Ishikawa (cell line): ENCODE data around the gene MT1B.

ENCODE experiments used
- CEBPB ChIP-seq: IDR thresholded peaks from 2 replicates; pipeline ENCODE4 v1.6.1; 2012
- CREB1 ChIP-seq: IDR thresholded peaks from 2 replicates; pipeline ENCODE4 v1.6.1; 2012; ENCODE audit warnings: low read depth
- EGR1 ChIP-seq: IDR thresholded peaks from 2 replicates; pipeline ENCODE4 v1.6.1; 2012
- EP300 ChIP-seq: IDR thresholded peaks from 2 replicates; pipeline ENCODE4 v1.6.1; 2012; ENCODE audit warnings: borderline replicate concordance
- FOXM1 ChIP-seq: IDR thresholded peaks from 2 replicates; pipeline ENCODE4 v1.6.1; 2012; ENCODE audit warnings: low read depth, borderline replicate concordance
- NFIC ChIP-seq: IDR thresholded peaks from 2 replicates; pipeline ENCODE4 v1.6.1; 2012
- RAD21 ChIP-seq: IDR thresholded peaks from 2 replicates; pipeline ENCODE4 v1.6.1; 2012; ENCODE audit warnings: low read depth
- TAF1 ChIP-seq: IDR thresholded peaks from 2 replicates; pipeline ENCODE4 v1.6.1; 2012; ENCODE audit warnings: low read depth, mild to moderate bottlenecking
- TCF12 ChIP-seq: IDR thresholded peaks from 2 replicates; pipeline ENCODE4 v1.6.1; 2012; ENCODE audit warnings: low read depth
- TEAD4 ChIP-seq: IDR thresholded peaks from 2 replicates; pipeline ENCODE4 v1.6.1; 2012
- YY1 ChIP-seq: IDR thresholded peaks from 2 replicates; pipeline ENCODE4 v1.6.1; 2012; ENCODE audit warnings: low read depth
- ZBTB7A ChIP-seq: IDR thresholded peaks from 2 replicates; pipeline ENCODE4 v1.6.1; 2012; ENCODE audit warnings: low read depth
- TF ChIP-seq, protein P1 (sequence below): IDR thresholded peaks from 2 replicates; pipeline ENCODE4 v1.6.1; 2012
- TF ChIP-seq, protein P2 (sequence below): IDR thresholded peaks from 2 replicates; pipeline ENCODE4 v1.6.1; 2012
- TF ChIP-seq, protein P3 (sequence below): IDR thresholded peaks from 2 replicates; pipeline ENCODE4 v1.6.1; 2012; ENCODE audit warnings: low read depth, mild to moderate bottlenecking

The MT1B gene

DNA sequence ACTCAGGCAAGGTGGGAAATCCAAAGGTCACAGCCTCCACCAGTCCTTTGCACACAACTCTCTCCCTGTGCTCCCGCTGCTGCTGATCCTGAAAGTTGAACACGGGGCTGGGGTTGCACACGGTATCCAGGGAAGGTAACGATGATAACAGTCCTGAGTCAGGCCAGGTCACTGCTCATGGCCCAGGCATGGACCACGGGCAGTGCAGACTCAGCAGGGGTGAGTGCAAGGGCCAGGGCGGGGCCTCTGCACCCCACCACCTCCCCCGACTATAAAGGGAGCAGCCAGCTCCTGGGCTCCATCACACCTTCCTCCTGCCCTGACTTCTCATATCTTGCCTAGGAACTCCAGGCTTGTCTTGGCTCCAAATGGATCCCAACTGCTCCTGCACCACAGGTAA is at the start of gene MT1B:
Gene MT1B, plus strand, starts transcription at position 301 of the 400 bp plus-strand sequence. Its CDS starts 68 bp downstream, at position 369.
- no peak for TF ChIP-seq EGR1
- TF ChIP-seq, protein P1, sequence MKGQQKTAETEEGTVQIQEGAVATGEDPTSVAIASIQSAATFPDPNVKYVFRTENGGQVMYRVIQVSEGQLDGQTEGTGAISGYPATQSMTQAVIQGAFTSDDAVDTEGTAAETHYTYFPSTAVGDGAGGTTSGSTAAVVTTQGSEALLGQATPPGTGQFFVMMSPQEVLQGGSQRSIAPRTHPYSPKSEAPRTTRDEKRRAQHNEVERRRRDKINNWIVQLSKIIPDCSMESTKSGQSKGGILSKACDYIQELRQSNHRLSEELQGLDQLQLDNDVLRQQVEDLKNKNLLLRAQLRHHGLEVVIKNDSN = no peak
- no peak for TF ChIP-seq ZBTB7A
- no peak for TF ChIP-seq NFIC
- TF ChIP-seq TAF1 = no peak
- TF ChIP-seq FOXM1 = no peak
- no peak for TF ChIP-seq CREB1
- no peak for TF ChIP-seq TCF12
- TF ChIP-seq, protein P2, sequence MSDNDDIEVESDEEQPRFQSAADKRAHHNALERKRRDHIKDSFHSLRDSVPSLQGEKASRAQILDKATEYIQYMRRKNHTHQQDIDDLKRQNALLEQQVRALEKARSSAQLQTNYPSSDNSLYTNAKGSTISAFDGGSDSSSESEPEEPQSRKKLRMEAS = no peak
- TF ChIP-seq CEBPB = no peak

DNA sequence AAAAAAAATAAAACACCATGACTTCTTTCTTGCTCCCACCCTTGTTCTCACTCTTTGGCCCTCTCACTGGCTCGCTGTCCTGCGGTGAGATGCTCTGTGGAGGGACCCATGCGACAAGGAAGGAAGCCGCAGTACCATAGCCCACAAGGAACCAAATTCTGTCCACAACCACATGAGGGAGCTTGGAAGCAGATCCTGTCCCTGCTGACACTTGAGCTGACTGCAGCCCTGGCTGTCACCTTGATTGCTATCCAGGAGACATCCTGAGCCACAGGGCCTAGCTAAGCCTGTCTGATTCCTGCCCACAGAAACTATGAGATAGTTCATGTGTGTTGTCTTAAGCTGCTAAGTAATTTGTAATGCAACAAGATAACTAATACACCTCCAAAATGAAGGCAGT is 48.1 kb upstream of the MT1B start:
- TF ChIP-seq ZBTB7A (no peak), RAD21 (peak; percentile 73)

DNA sequence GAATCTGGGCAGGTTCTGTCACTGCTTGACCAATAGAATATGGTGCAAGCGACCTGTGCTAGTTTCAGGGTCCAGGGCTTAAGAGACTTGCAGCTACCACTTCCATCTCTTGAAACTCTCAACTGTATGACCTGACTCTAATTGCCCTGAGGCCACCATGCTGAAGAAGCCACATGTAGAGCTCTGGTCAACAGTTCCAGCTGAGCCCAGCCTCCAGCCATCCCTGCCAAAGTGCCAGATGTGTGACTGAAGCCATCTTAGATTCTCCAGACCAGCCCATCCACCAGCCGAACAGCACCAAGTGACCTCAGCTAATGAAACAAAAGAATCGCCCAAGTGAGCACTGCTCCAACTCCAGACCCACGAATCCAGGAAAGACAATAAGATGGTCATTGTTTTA is 46.7 kb upstream of the MT1B start:
- TF ChIP-seq CREB1 (no peak), EGR1 (no peak), FOXM1 (no peak), TAF1 (no peak), NFIC (no peak), RAD21 (no peak), TCF12 (no peak), YY1 (no peak), EP300 (no peak), TEAD4 (no peak), CEBPB (no peak)
- TF ChIP-seq, protein P3, sequence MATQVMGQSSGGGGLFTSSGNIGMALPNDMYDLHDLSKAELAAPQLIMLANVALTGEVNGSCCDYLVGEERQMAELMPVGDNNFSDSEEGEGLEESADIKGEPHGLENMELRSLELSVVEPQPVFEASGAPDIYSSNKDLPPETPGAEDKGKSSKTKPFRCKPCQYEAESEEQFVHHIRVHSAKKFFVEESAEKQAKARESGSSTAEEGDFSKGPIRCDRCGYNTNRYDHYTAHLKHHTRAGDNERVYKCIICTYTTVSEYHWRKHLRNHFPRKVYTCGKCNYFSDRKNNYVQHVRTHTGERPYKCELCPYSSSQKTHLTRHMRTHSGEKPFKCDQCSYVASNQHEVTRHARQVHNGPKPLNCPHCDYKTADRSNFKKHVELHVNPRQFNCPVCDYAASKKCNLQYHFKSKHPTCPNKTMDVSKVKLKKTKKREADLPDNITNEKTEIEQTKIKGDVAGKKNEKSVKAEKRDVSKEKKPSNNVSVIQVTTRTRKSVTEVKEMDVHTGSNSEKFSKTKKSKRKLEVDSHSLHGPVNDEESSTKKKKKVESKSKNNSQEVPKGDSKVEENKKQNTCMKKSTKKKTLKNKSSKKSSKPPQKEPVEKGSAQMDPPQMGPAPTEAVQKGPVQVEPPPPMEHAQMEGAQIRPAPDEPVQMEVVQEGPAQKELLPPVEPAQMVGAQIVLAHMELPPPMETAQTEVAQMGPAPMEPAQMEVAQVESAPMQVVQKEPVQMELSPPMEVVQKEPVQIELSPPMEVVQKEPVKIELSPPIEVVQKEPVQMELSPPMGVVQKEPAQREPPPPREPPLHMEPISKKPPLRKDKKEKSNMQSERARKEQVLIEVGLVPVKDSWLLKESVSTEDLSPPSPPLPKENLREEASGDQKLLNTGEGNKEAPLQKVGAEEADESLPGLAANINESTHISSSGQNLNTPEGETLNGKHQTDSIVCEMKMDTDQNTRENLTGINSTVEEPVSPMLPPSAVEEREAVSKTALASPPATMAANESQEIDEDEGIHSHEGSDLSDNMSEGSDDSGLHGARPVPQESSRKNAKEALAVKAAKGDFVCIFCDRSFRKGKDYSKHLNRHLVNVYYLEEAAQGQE = no peak
- TF ChIP-seq, protein P2 = no peak
- TF ChIP-seq, protein P1 = no peak

DNA sequence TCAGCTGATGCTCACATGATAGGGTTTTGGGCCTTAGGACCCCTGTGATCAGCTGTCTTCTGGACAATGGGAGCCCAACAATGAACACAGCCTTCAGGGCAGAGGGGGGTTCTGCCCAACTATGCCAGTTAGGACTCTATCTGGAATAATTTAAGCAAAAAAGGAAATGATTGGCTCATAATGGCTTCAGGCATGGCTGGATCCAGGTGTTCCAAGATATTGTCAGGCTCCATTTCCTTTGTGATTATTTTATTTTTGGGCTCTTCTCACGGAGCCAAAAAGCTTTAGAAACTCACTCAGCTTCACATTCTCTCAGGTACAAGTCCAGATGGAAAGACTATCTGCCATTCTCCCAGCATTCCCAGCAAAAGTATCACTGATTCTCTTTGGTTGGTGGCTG is 46.2 kb upstream of the MT1B start:
- TF ChIP-seq EP300 = no peak
- TF ChIP-seq YY1 = no peak
- no peak for TF ChIP-seq TCF12
- no peak for TF ChIP-seq ZBTB7A
- TF ChIP-seq EGR1 = no peak
- TF ChIP-seq CEBPB = no peak
- TF ChIP-seq, protein P3 = no peak

DNA sequence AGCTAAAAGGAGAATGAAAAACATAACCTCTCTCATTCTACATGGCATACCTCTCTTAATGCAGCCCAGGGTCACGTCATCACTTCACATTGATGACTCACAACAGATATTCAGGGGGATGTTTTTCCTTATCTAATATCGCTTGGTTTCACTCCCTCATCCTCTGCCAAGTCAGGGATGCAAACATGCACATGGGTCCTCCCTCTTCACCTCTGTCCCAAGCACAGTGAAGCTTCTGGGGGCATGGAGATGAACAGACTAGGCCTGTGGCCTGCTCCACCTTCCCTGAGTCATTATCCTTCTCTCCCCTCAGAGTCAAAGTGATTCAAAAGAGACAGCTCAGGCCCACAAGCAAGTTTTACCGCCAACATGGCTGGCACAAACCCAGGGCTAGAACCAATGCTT is 45.6 kb upstream of the MT1B start:
- TF ChIP-seq CREB1 (no peak), YY1 (no peak), EGR1 (no peak), ZBTB7A (no peak), TEAD4 (no peak)
- TF ChIP-seq, protein P2 = no peak
- TF ChIP-seq, protein P3 = no peak
- TF ChIP-seq, protein P1 = no peak
